Body of pancreas (tissue), 4 donors: ENCODE results near the gene COL4A5. TPM values are rescaled to one million over a fixed set of nuclear protein-coding genes. Genes with fewer than 3 reads are reported as not detected.
"Not testable (repeated sequence)": the region's sequence is repeated elsewhere in the genome, so short reads cannot be mapped to it uniquely, and the experiment has no call there.

Experiments used
- ATAC-seq: fragments of 150-250 bp; one replicate; pipeline ENCODE4 v1.9.1; 2016
- DNase-seq, 4 donors: peaks; one replicate each; pipeline ENCODE4 v3.0.0-alpha.2; 2019
- H3K27ac ChIP-seq, 4 donors: fragments of 200-600 bp; sonication (generic); 1 replicate in 3 of 4; 2 replicates in 1 of 4; pipeline versions ENCODE4 v1.5.1 to v1.6.1; 2016 to 2019; ENCODE audit warnings: mild to moderate bottlenecking in 1 of 4, mixed read lengths in 1 of 4, moderate library complexity in 1 of 4
- H3K27me3 ChIP-seq, 2 donors: fragments of 200-600 bp; sonication (generic); one replicate each; pipeline ENCODE4 v1.6.0; 2016; ENCODE audit warnings: mild to moderate bottlenecking in 1 of 2
- H3K36me3 ChIP-seq, 2 donors: fragments of 200-600 bp; sonication (generic); replicated peaks in 1 of 2; 2 replicates each; pipeline ENCODE4 v1.5.1; 2016; ENCODE audit warnings: low read depth in 2 of 2; ENCODE audit not compliant: insufficient read depth in 1 of 2
- H3K4me1 ChIP-seq: fragments of 200-600 bp; sonication (generic); one replicate; pipeline ENCODE4 v1.6.0; 2016
- H3K4me3 ChIP-seq, 2 donors: fragments of 200-600 bp; sonication (generic); 1 replicate in 1 of 2; 2 replicates in 1 of 2; pipeline ENCODE4 v1.5.1; 2016 to 2019
- H3K9me3 ChIP-seq, 3 donors: fragments of 200-600 bp; sonication (generic); 1 replicate in 2 of 3; 2 replicates in 1 of 3; pipeline ENCODE4 v1.5.1; 2016
- POLR2A ChIP-seq, 3 donors: fragments of 450-650 bp; IDR thresholded peaks; one replicate each; pipeline ENCODE4 v1.6.1; 2016; ENCODE audit warnings: antibody characterized with exemption in 3 of 3, mild to moderate bottlenecking in 2 of 3
- WGBS, 2 donors: methylation state at CpG; one replicate each; pipeline ENCODE4 v1.1.5; 2017; 5-methylcytosine and 5-hydroxymethylcytosine counted together
- intact Hi-C: fragments of 100-400 bp; cut with DNase I; formaldehyde crosslinking; loops from one replicate; pipeline ENCODE4 v1.15.1; 2023
- total RNA-seq, 2 donors: library from RNA; depleted of rRNA; stranded (reverse); fragments of >200 nt; gene quantifications; one replicate each; pipeline ENCODE4 v1.1.0, GENCODE V29; 2016
- TF ChIP-seq, protein P1 (sequence below), 7 experiments: fragments of 450-650 bp in 4 of 7; fragments of 200-600 bp in 3 of 7; sonication (generic) in 3 of 7; IDR thresholded peaks; one replicate each; pipeline ENCODE4 v1.5.1; 2016 to 2019; ENCODE audit warnings: antibody characterized with exemption in 7 of 7

The COL4A5 gene
- total RNA-seq, 2 donors from 2014 or later: 2.3 to 32.0 TPM

DNA sequence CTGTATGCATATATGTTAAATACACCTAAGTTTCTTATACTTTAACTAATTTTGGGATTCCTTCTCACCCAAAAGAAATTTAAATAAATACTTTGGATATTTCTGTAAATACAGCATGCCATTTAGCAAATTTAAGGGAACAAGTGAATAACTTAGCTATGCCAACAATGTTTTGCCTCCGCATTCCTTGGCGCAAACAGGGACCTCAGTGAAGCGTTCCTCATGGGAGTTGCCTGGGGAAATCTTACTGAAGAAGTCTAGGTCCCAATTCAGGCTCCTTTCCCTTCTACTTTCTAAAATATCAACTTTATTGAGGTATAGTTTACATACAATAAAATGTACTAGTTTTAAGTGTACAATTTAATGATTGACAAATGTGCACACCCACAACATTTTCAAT is 25.0 kb downstream of the COL4A5 start:
- ATAC-seq (no peak), DNase-seq (no peak)
- no peaks in the 10 kb centered on the region for H3K4me1 ChIP-seq
- no peak overlapping the region for H3K4me3 ChIP-seq
- no peaks in the 10 kb centered on the region for H3K9me3 ChIP-seq
- TF ChIP-seq, protein P1, sequence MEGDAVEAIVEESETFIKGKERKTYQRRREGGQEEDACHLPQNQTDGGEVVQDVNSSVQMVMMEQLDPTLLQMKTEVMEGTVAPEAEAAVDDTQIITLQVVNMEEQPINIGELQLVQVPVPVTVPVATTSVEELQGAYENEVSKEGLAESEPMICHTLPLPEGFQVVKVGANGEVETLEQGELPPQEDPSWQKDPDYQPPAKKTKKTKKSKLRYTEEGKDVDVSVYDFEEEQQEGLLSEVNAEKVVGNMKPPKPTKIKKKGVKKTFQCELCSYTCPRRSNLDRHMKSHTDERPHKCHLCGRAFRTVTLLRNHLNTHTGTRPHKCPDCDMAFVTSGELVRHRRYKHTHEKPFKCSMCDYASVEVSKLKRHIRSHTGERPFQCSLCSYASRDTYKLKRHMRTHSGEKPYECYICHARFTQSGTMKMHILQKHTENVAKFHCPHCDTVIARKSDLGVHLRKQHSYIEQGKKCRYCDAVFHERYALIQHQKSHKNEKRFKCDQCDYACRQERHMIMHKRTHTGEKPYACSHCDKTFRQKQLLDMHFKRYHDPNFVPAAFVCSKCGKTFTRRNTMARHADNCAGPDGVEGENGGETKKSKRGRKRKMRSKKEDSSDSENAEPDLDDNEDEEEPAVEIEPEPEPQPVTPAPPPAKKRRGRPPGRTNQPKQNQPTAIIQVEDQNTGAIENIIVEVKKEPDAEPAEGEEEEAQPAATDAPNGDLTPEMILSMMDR (IDR thresholded peaks at IDR 0.05): no peak
- no peak for TF ChIP-seq POLR2A (IDR thresholded peaks at IDR 0.05)
- no peaks in the 10 kb centered on the region for H3K36me3 ChIP-seq
- no peaks in the 10 kb centered on the region for H3K27me3 ChIP-seq
- 93 to 94% methylated on average over 3 of the region's 3 CpGs for WGBS, 2 donors
- intact Hi-C loops: no loop called here
- no peak overlapping the region for H3K27ac ChIP-seq

DNA sequence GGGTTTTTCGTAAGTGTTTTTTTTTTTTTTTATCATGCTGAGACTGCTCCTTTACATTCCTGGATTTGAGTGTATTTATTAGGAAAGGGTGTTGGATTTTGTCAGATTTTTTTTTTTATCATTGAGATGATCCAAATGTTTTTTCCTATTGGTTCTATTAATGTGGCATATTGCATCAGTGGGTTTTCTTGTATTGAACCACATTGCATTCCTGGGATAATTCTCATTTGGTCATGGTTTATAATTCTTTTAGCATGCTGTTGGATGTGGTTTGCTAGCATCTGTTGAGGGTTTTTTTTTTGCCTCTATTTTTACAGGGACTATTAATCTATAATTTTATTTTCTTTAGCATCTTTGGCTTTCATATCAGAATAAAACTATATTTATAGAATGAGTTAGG is 28.8 kb downstream of the COL4A5 start:
- ATAC-seq (no peak), DNase-seq (no peak)
- H3K27me3 ChIP-seq: no peaks in the 10 kb centered on the region
- no peaks in the 10 kb centered on the region for H3K36me3 ChIP-seq
- H3K4me3 ChIP-seq: no peak overlapping the region
- TF ChIP-seq, protein P1 (IDR thresholded peaks at IDR 0.05): no peak
- no peak for TF ChIP-seq POLR2A (IDR thresholded peaks at IDR 0.05)
- intact Hi-C loops: no loop called here
- WGBS, 2 donors: 63 to 93% methylated on average over 1 of the region's 1 CpG
- H3K4me1 ChIP-seq: no peaks in the 10 kb centered on the region
- no peak overlapping the region for H3K27ac ChIP-seq
- no peaks in the 10 kb centered on the region for H3K9me3 ChIP-seq

DNA sequence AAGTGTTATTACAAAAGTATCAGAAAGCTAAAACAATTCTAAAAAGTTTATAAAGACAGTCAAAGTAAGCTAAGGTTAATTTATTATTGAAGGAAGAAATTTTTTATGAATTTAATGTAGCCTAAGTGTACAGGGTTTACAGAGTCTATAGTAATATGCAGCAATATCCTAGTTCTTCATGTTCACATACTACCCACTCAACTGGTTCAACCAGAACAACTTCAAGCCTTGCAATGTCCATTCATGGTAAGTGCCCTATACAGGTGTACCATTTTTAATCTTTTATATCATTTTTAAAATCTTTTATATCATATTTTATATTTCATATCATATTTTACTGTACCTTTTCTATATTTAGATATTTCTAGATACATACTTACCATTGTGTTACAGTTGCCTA is 34.3 kb downstream of the COL4A5 start:
- Histone ChIP-seq H3K9me3 (no peaks in the 10 kb centered on the region), H3K4me1 (no peaks in the 10 kb centered on the region), H3K27ac (no peak overlapping the region), H3K4me3 (no peak overlapping the region), H3K36me3 (no peaks in the 10 kb centered on the region), H3K27me3 (no peaks in the 10 kb centered on the region)
- TF ChIP-seq POLR2A (IDR thresholded peaks at IDR 0.05): no peak
- TF ChIP-seq, protein P1 (IDR thresholded peaks at IDR 0.05): no peak
- intact Hi-C loops: no loop called here
- ATAC-seq: no peak
- DNase-seq: no peak

DNA sequence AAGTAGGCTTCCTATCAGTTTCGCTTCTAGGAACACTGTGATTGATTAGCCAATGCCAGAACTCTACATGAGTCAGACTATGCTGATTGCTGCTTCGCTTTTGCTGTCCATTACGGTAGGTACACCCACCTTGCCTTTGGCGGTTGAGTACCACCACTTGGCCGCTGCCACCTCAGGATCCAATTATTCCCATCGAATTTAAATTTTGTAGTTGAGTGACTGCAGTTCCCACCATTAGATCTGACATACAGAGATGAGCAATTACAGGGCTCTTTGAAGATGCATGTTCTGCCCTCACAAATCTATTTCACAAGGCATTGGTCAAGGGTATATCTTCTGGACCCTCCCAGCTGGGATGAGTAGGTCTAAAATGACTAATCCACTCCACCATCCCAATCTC is 41.9 kb downstream of the COL4A5 start:
- 83 to 85% methylated on average over 6 of the region's 6 CpGs for WGBS, 2 donors
- not testable (repeated sequence) for ATAC-seq

DNA sequence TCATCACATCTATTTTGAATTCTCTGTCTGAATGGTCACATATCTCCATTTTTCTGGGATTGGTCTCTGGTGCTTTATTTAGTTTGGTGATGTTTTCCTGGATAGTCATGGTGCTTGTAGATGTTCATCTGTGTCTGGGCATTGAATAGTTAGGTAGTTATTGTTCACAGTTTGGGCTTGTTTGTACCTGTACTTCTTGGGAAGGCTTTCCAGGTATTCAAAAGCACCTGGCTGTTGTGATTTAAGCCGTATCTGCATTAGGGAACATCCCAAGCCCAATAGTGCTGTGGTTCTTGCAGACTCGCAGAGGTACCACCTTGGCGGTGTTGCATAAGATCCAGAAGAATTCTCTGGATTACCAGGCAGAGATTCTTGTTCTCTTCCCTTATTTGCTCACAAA is 44.6 kb downstream of the COL4A5 start:
- Histone ChIP-seq H3K36me3 (no peaks in the 10 kb centered on the region), H3K27me3 (no peaks in the 10 kb centered on the region), H3K4me3 (no peak overlapping the region), H3K9me3 (no peaks in the 10 kb centered on the region), H3K4me1 (no peaks in the 10 kb centered on the region), H3K27ac (no peak overlapping the region)
- DNase-seq: no peak
- 80% methylated on average over 3 of the region's 3 CpGs; no CpG with 5 or more reads in 1 of the 2 donors for WGBS, 2 donors
- no peak for ATAC-seq
- TF ChIP-seq POLR2A (IDR thresholded peaks at IDR 0.05): no peak
- TF ChIP-seq, protein P1 (IDR thresholded peaks at IDR 0.05): no peak
- intact Hi-C loops: no loop called here

More for the DNA sequence above, 41.9 kb downstream of the COL4A5 start:
- H3K27me3 ChIP-seq, H3K27ac ChIP-seq, H3K36me3 ChIP-seq, H3K4me3 ChIP-seq, H3K9me3 ChIP-seq, H3K4me1 ChIP-seq, intact Hi-C loops, DNase-seq: not testable (repeated sequence)
